GM18499 (cell line): ENCODE data around the gene CCR9.
"Not testable (repeated sequence)": the region's sequence is repeated elsewhere in the genome, so short reads cannot be mapped to it uniquely, and the experiment has no call there.

ENCODE experiments used
- ATAC-seq: cut with Tn5 transposase; IDR thresholded peaks from one replicate; pipeline ENCODE4 v1.9.1; 2021; ENCODE audit warnings: moderate number of reproducible peaks; ENCODE audit not compliant: insufficient read depth, unreplicated experiment

The CCR9 gene

GRCh38 chr3:45885979-45886705 is at the start of gene CCR9:
CCR9 (plus strand) TSS chr3:45886543; CDS start chr3:45894934, 8,391 bp downstream.
- ATAC-seq = no peak

GRCh38 chr3:45838466-45838865 is 47.9 kb upstream of the CCR9 start:
- ATAC-seq = no peak

GRCh38 chr3:45841420-45841756 is 45.0 kb upstream of the CCR9 start:
- ATAC-seq = no peak

- ATAC-seq = peak; percentile 74
Measured at GRCh38 chr3:45841757-45842491, 44.4 kb upstream of the CCR9 start, which contains the start of gene LZTFL1. LZTFL1 (minus strand) TSS chr3:45842119; CDS start chr3:45841991, 128 bp downstream.

GRCh38 chr3:45842851-45843625 is 43.3 kb upstream of the CCR9 start:
- ATAC-seq = no peak

GRCh38 chr3:45844616-45845015 is 41.7 kb upstream of the CCR9 start:
- no peak for ATAC-seq

- no peak for ATAC-seq
Measured at GRCh38 chr3:45848392-45848791, 38.0 kb upstream of the CCR9 start.

GRCh38 chr3:45852828-45853227 is 33.5 kb upstream of the CCR9 start:
- ATAC-seq = no peak

- ATAC-seq = not testable (repeated sequence)
Measured at GRCh38 chr3:45856323-45856722, 30.0 kb upstream of the CCR9 start.

GRCh38 chr3:45857024-45857423 is 29.3 kb upstream of the CCR9 start:
- not testable (repeated sequence) for ATAC-seq

- no peak for ATAC-seq
Measured at GRCh38 chr3:45858809-45859543, 27.4 kb upstream of the CCR9 start.

- ATAC-seq = no peak
Measured at GRCh38 chr3:45860481-45860880, 25.9 kb upstream of the CCR9 start.

- ATAC-seq = no peak
Measured at GRCh38 chr3:45861043-45861719, 25.2 kb upstream of the CCR9 start.

- ATAC-seq = peak; percentile 52
Measured at GRCh38 chr3:45864760-45865519, 21.4 kb upstream of the CCR9 start.

GRCh38 chr3:45865563-45865962 is 20.8 kb upstream of the CCR9 start:
- ATAC-seq = no peak

- ATAC-seq = no peak
Measured at GRCh38 chr3:45868213-45868612, 18.1 kb upstream of the CCR9 start.

- ATAC-seq = no peak
Measured at GRCh38 chr3:45868650-45869049, 17.7 kb upstream of the CCR9 start.

- ATAC-seq = no peak
Measured at GRCh38 chr3:45869638-45870037, 16.7 kb upstream of the CCR9 start.

- ATAC-seq = no peak
Measured at GRCh38 chr3:45870099-45870498, 16.2 kb upstream of the CCR9 start.
